Renal pelvis (tissue), 4 donors: ENCODE measurements around the gene SLC2A1. TPM values are rescaled to one million over a fixed set of nuclear protein-coding genes. Genes with fewer than 3 reads are reported as not detected.
"Not testable (repeated sequence)": the region's sequence is repeated elsewhere in the genome, so short reads cannot be mapped to it uniquely, and the experiment has no call there.

Experiments
- DNase-seq: peaks from one replicate; pipeline ENCODE4 v3.0.0-alpha.2; 2013
- polyA plus RNA-seq, 3 donors: library from polyadenylated mRNA; unstranded; fragments of 120-200 nt; gene quantifications; one replicate each; pipeline ENCODE4 v1.2.1, GENCODE V29; 2013; ENCODE audit not compliant: insufficient read length in 3 of 3

The SLC2A1 gene
- polyA plus RNA-seq, 3 donors, result 44.5 to 48.1 (median 45.5) TPM

DNA sequence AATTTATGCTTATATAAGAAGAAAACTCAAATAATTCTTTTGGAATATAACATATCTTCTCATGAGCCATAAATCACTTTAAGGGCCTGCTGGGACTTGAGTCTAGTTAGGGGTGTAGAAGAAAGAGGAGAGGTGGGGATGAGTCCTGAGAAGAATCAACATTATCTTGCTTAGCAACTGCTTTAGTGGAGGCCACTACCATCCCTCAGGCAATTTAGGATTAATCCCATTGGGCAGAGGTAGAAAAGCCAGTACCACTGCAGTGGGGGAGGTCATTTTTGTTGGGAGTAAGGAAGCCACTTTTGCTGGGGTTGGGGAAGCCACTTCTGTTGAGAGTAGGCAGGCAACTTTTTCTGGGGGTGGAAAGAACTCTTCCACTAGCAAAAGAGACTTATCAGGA lies 47.7 kb downstream of the SLC2A1 start:
- DNase-seq, result no peak

DNA sequence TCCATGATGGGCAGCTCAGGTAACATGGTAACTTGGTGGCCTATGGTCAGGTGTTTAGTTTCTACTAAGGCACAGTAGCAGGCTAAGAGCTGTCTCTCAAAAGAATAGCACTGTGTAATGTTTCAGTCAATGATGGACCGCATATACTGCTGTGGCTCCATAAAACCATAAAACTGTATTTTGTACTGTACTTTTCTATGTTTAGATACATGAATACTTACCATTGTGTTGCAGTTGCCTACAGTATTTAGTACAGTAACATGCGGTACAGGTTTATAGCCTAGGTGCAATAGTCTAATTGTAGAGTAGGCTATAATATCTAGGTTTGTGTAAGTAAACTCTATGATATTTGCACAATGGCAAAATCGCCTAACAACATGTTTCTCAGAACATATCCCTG lies 50.6 kb downstream of the SLC2A1 start:
- no peak for DNase-seq

DNA sequence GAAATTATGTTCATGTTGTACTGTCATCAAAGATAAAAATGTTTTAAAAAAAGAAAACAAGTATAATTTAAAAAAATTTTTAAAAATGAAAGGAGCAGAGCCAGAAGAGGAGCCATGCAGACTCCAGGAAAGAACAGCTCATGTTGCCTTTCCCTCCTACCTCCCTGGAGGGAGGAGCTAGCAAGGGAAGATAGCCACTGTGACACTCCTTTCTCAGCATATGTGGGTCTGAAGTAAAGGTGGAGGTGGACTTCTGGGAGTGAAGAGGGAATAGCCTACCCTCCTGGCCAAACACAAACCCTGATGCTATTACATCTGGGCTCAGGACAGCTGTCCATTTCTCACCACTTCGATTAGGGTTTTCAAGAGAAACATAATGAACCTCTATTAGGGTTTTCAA lies 54.2 kb downstream of the SLC2A1 start:
- no peak for DNase-seq

DNA sequence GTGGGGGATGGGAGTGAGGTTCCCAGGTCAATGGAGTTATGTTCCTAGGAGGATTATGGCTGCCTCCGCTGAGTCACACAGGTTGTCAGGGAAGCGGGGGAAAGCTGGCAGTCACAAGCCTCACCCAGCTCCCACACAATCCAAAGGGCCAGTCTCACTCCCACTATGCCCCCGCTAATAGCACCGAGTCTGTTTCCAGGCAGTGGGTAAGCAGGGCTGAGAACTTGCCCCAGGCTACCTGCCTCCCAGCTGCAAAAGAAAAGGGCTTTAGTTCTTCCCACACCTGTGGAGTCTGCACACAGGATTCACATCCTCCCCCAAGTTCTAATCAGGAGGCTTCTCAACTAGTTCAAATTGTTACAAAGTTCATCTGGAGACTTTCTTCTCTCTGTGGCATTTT lies 58.7 kb downstream of the SLC2A1 start:
- DNase-seq, result not testable (repeated sequence)

DNA sequence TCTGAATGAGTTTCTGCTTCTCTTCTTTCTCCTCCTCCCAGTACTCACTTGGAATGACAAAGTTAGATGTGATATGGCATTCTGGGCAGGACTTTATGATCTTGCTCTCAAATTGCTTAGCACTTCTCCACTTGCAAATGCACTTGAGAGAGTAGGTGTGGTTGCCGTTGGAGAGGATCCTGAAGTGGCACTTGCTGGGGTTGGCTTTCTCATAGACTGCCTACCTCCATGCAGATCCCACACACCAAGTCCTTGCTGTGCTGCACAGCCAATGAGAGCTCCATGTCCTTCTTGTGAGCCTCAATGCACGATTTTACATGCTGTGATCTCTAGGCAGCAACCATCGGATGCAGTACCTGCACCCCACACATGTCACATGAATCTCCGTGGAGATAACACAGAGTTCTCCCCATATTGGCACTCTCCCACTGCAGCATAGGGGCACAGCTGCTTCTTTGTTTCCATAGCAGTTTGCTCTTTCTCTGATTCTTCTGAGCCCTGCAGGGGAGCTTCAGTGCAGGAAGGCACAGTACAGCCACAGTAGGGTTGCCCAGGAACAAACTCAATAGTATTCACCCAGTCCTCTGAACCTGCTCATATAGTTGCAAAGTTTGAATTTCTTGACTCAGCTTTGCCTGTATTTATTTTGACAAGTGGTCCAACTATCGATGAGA lies 67.1 kb downstream of the SLC2A1 start:
- DNase-seq, result no peak

DNA sequence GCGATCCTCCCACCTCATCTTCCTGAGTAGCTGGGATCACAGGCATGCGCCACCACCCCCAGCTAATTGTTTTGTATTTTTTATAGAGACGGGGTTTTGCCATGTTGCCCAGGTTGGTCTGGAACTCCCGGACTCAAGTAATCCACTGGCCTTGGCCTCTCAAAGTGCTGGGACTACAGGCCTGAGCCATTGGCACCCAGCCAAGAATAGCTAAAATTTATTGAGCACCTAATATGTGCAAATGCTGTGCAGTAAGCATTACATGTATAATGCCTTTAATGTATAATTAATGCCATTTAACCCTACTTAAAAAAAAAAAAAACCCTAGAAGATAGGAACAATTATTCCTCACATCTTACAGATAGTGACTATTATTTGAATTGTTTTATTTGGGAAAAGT lies 69.4 kb downstream of the SLC2A1 start:
- DNase-seq, result no peak

DNA sequence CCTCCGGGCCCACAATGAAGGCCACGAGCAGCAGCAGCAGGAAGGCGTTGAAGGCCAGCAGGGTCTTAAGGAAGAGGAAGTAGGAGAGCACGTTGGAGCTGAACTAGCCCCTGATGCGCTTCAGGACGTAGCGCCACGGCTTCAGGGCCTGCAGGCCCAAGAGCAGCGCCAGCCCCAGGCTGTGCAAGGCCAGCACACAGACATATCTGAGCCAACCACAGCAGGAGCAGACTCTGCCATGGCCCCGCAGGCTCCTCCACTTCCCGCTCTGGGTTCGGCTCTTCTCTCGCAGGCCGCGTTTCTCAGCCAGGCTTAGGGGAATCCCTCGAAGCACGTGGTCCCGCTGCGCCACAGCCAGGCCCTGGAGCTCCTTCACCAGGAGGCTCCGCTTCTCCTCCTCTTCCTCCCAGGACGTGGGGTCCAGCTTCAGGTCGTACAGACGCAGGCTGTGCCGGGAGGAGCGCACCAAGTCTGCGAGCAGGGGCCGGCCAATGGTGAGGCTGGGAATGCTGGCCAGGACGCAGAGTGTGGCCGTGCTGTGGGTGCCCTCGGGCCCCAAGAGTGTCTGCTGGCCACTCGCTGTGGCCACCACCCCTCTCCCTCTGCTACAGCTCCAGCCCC lies 70.5 kb downstream of the SLC2A1 start:
- DNase-seq, result no peak

DNA sequence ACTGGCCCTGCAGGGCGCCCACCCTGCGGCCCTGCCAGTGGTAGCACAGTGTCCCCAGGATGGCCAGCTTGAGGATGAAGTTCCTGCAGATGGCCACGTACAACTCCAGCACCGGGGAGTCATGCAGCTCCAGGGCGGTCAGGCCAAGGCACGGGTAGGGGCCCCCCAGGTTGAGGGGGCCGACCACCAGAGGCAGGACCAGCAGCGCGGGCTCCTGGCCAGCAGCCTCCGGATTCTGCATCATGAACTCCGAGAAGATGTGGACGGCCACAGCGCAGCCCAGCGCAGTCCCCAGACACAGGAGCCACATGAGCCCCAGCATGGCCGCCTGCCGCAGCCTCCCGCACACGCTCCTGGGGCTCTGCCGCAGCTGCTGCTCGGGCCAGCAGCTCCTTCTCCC lies 71.3 kb downstream of the SLC2A1 start:
- no peak for DNase-seq

DNA sequence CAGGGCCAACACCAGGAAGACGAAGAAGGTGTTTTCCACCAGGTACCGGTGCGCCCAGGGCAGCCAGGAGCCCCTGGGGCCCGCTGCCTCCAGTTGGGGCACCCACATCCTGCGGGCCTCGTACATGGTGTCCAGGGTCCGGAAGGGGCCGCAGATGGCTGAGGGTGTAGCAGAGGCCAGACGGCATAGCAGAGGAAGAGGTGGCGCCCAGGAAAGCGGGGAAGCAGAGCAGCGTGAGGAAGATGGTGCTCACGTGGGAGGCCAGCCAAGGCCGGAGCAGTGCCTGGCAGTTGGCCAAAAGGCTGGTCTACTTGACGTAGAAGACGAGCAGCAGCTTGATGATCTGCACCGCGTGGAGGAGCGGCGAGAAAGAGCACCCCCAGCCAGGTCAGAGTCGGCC lies 71.9 kb downstream of the SLC2A1 start:
- DNase-seq, result no peak

DNA sequence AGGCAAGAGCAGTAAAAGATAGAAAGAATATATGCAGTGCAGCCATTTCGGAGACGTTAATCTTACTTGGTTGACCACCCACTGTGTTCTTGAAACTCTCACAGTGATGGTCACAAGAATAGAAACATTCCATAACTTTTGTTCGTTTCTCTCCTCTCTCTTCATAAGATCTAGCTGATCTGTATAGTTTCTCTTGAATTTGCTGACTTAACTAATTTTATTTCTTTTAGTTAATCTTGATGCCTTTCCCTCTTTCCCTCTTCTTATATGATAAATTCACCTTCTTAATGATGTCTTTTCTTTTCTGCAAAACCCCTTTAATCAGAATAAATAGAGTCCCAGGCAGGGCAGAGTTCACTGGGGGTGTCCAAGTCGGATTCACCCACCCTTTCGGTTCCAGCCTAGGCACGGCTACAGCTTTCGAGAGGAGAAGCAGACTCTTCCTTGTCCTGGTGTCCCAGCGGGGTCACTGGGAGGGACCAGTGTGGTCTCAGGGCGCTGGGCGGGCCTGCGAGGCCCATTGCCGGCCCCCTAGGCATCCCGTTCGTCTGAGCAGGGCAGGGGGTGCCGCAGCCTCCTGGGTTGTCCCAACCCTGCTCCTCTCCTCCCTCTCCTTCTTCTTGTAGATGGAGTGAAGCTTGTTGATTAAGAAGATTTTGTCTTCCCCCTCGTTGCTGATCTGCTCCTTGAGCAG lies 72.5 kb downstream of the SLC2A1 start:
- DNase-seq, result no peak

DNA sequence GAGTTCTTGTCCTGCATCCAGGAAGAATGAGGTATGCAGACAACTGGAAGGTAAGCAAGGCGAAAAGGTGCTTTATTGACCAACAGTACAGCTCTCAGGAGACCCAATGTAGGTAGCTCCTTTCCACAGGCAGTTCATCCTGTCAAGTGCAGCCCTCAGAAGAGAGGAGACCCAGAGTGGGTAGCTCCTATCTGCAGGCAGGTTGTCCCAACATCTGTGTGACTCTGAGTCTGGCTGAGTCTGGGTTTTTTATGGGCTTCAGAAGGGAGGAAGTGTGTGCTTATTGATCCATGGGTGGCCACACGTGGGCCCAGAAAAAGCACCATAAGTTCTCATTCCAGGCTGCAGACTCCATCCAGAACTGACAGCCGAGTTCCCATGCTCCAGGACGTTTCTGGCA lies 78.3 kb downstream of the SLC2A1 start:
- DNase-seq, result no peak

DNA sequence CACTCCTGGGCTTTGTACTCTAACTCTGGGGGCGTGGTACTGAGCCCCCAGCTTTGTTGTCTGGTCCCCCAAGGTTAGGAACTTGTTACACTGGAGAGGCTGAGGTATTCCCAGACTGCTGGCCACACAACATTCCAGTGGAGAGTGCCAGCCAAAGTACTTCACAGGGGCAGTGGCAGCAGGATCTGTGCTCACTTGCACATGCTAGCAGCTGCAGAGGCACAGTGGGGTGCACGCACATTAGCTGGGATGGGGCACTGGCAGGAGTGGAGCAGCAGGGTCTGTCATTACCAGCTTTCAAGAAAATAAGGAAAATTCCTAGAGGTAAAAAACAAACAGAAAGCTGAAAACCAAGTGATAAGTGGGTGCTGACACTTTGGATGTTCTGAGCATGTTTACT lies 81.3 kb downstream of the SLC2A1 start:
- DNase-seq, result no peak

DNA sequence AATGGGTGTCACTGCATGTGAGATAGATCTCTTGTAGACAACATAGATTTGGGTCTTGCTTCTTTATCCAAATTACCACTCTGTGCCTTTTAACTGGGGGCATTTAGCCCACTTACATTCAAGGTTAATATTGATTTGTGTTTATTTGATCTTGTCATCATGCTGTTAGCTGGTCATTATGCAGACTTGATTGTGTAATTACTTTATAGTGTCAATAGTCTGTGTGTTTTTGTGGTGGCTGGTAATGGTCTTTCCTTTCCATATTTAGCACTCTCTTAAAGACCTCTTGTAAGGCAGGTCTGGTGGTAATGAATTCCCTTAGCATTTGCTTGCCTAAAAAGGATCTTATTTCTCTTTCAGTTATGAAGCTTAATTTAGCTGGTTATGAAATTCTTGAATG lies 82.7 kb downstream of the SLC2A1 start:
- no peak for DNase-seq

Other genes with a start within 250 kb of the SLC2A1 start
- gene CLDN19, start 218.6 kb downstream of the SLC2A1 start, polyA plus RNA-seq, result 100 to 1,000 TPM in 2 of 3 donors, 10 to 100 TPM in 1; 92.5 to 133 (median 119) TPM
- 10 to 100 TPM; 68.8 to 73.5 (median 69.0) TPM for gene P3H1, start 191.8 kb downstream of the SLC2A1 start, polyA plus RNA-seq
- 10 to 100 TPM; 10.2 to 15.3 (median 12.5) TPM for gene C1orf50, start 191.6 kb downstream of the SLC2A1 start, polyA plus RNA-seq
- 1 to 10 TPM in 2 of 3 donors, under 1 TPM in 1; 0.75 to 1.2 (median 1.0) TPM for gene TMEM269, start 173.9 kb downstream of the SLC2A1 start, polyA plus RNA-seq
- 10 to 100 TPM; 19.5 to 26.1 (median 24.3) TPM for gene ERMAP, start 141.7 kb downstream of the SLC2A1 start, polyA plus RNA-seq
- gene SVBP, start 141.5 kb downstream of the SLC2A1 start, polyA plus RNA-seq, result 10 to 100 TPM; 64.1 to 68.3 (median 64.4) TPM
- 10 to 100 TPM; 19.7 to 24.6 (median 21.7) TPM for gene ZNF691, start 112.3 kb downstream of the SLC2A1 start, polyA plus RNA-seq
- 10 to 100 TPM; 76.3 to 81.9 (median 79.5) TPM for gene EBNA1BP2, start 213.4 kb upstream of the SLC2A1 start, polyA plus RNA-seq
- gene CFAP57, start 213.5 kb upstream of the SLC2A1 start, polyA plus RNA-seq, result 1 to 10 TPM; 2.6 to 5.9 (median 4.7) TPM